HepG2 (cell line): ENCODE results near the gene NXN. TPM values are rescaled to one million over a fixed set of nuclear protein-coding genes. Genes with fewer than 3 reads are reported as not detected.
"Not testable (repeated sequence)": the region's sequence is repeated elsewhere in the genome, so short reads cannot be mapped to it uniquely, and the experiment has no call there.

Source experiments
- ATAC-seq: fragments of 200-7000 bp; cut with Tn5 transposase; 3 replicates; pipeline ENCODE4 v1.9.1; 2020; ENCODE audit warnings: mild to moderate bottlenecking, moderate library complexity
- BruUV-seq: library from RNA; stranded (reverse); fragments of 400-500 nt; replicated peaks from 2 replicates; lab custom pipeline; 2021; lab: Mats Ljungman, UMichigan
- CTCF ChIA-PET: fragments of 300-600 bp; formaldehyde crosslinking; extraction: SDS; loops from one replicate; lab custom pipeline; 2021; ENCODE audit warnings: low total read pairs, inconsistent platforms, low intra/inter-chr PET ratio; lab: Yijun Ruan, JAX
- POLR2A ChIA-PET: fragments of 350-600 bp; sonication (Branson Sonifier 250); formaldehyde crosslinking; loops from one replicate; lab custom pipeline; 2020; ENCODE audit warnings: antibody characterized with exemption, inconsistent platforms; lab: Yijun Ruan, JAX
- DNase-seq: peaks from one replicate; pipeline ENCODE4 v3.0.0-alpha.2; 2015; ENCODE audit warnings: low spot score
- FAIRE-seq: peaks from 3 replicates; lab custom pipeline; 2011; peaks lifted over from hg19 to GRCh38; lab: Jason Lieb, UNC
- H2AFZ ChIP-seq: one replicate; pipeline ENCODE4 v1.6.1; 2011; ENCODE audit warnings: low read length, inconsistent platforms
- H3K27ac ChIP-seq: fragments of 300-600 bp; 3 replicates; pipeline ENCODE4 v1.8.0; 2011; ENCODE audit warnings: mixed run types, mild to moderate bottlenecking, mixed read lengths, low read length, inconsistent platforms; ENCODE audit not compliant: insufficient read depth; ENCODE audit errors: extremely low read length
- H3K27me3 ChIP-seq, 2 experiments: fragments of 200-600 bp in 1 of 2; 2 replicates in 1 of 2; 3 replicates in 1 of 2; pipeline versions ENCODE4 v1.6.0 to v1.8.0; 2011; ENCODE audit warnings: low read length in 2 of 2, mild to moderate bottlenecking in 2 of 2, moderate library complexity in 2 of 2, inconsistent platforms in 1 of 2; ENCODE audit not compliant: insufficient read depth in 2 of 2, control insufficient read depth in 1 of 2
- H3K36me3 ChIP-seq, 2 experiments: fragments of 200-600 bp in 1 of 2; replicated peaks in 1 of 2; 2 replicates in 1 of 2; 3 replicates in 1 of 2; pipeline versions ENCODE4 v1.5.1 to v1.8.0; 2011; ENCODE audit warnings: low read length in 2 of 2, inconsistent platforms in 1 of 2; ENCODE audit not compliant: insufficient read depth in 2 of 2, control insufficient read depth in 1 of 2
- H3K4me1 ChIP-seq: 2 replicates; pipeline ENCODE4 v1.5.1; 2012; ENCODE audit warnings: low read length, inconsistent platforms; ENCODE audit not compliant: insufficient read depth
- H3K4me2 ChIP-seq: 2 replicates; pipeline ENCODE4 v1.6.0; 2011; ENCODE audit warnings: low read depth, low read length, inconsistent platforms
- H3K4me3 ChIP-seq, 3 experiments: fragments of 200-600 bp in 1 of 3; sonication (generic), shearing (Covaris generic) in 1 of 3; replicated peaks in 1 of 3; 2 replicates each; pipeline ENCODE4 v1.5.1; 2011 to 2016; ENCODE audit warnings: low read length in 3 of 3, inconsistent platforms in 2 of 3, low read depth in 2 of 3, mild to moderate bottlenecking in 2 of 3, control low read depth in 1 of 3, mixed read lengths in 1 of 3; ENCODE audit not compliant: insufficient read depth in 1 of 3
- H3K79me2 ChIP-seq: one replicate; pipeline ENCODE4 v1.6.1; 2011; ENCODE audit warnings: low read length, inconsistent platforms; ENCODE audit not compliant: insufficient read depth
- H3K9ac ChIP-seq: 2 replicates; pipeline ENCODE4 v1.6.0; 2011; ENCODE audit warnings: mild to moderate bottlenecking, low read depth, low read length, inconsistent platforms; ENCODE audit not compliant: insufficient read depth
- H3K9me3 ChIP-seq: 2 replicates; pipeline ENCODE4 v1.5.1; 2012; ENCODE audit warnings: mild to moderate bottlenecking, low read length
- H4K20me1 ChIP-seq: 2 replicates; pipeline ENCODE4 v1.6.0; 2011; ENCODE audit warnings: inconsistent platforms, mild to moderate bottlenecking, low read length, moderate library complexity; ENCODE audit not compliant: insufficient read depth
- DNMT1 ChIP-seq: sonication (generic); formaldehyde crosslinking; IDR thresholded peaks from 2 replicates; pipeline ENCODE4 v1.5.1; 2020; ENCODE audit warnings: mild to moderate bottlenecking, missing genetic modification reagents
- EZH2 ChIP-seq: conservative IDR thresholded peaks from 2 replicates; pipeline ENCODE4 v1.6.1; 2012; ENCODE audit warnings: mild to moderate bottlenecking, low read depth, low read length, moderate library complexity
- HOXA9 ChIP-seq: sonication (generic); formaldehyde crosslinking; IDR thresholded peaks from 2 replicates; pipeline ENCODE4 v1.8.1; 2022; ENCODE audit warnings: missing genetic modification reagents, mild to moderate bottlenecking, moderate library complexity, borderline replicate concordance
- JDP2 ChIP-seq: sonication (generic); formaldehyde crosslinking; IDR thresholded peaks from 2 replicates; pipeline ENCODE4 v1.8.1; 2022; ENCODE audit warnings: missing genetic modification reagents, borderline replicate concordance
- TCF7 ChIP-seq: sonication (generic); IDR thresholded peaks from 2 replicates; pipeline ENCODE4 v1.6.1; 2016; ENCODE audit warnings: antibody characterized with exemption, low read depth
- ZMYM3 ChIP-seq: sonication (generic); formaldehyde crosslinking; IDR thresholded peaks from 2 replicates; pipeline ENCODE4 v1.5.1; 2020; ENCODE audit warnings: mild to moderate bottlenecking, missing genetic modification reagents
- ZNF33A ChIP-seq: sonication (generic); formaldehyde crosslinking; IDR thresholded peaks from 2 replicates; pipeline ENCODE4 v1.5.1; 2020; ENCODE audit warnings: missing genetic modification reagents, mild to moderate bottlenecking, moderate library complexity, borderline replicate concordance
- ZNF383 ChIP-seq: sonication (generic); formaldehyde crosslinking; IDR thresholded peaks from 2 replicates; pipeline ENCODE4 v1.4.0; 2020; ENCODE audit warnings: missing genetic modification reagents, mild to moderate bottlenecking, borderline replicate concordance
- WGBS: methylation state at CpG from one replicate; pipeline ENCODE4 v1.1.6; 2017; ENCODE audit warnings: low lambda C conversion rate; 5-methylcytosine and 5-hydroxymethylcytosine counted together
- in situ Hi-C: cut with HindIII; loops from 2 replicates; pipeline ENCODE4 v1.10.0; 2017; ENCODE audit warnings: low pct_unique_long_range_greater_than_20kb; ENCODE audit not compliant: extremely low pct_ligation_motif_present
- intact Hi-C: fragments of 100-400 bp; cut with micrococcal nuclease; formaldehyde crosslinking; loops from one replicate; pipeline ENCODE4 v1.10.0; 2022; ENCODE audit not compliant: unreplicated experiment
- polyA plus RNA-seq, 8 experiments: library from polyadenylated mRNA; depleted of rRNA in 3 of 8; stranded (reverse) in 7 of 8; unstranded in 1 of 8; fragments of >200 nt; fragmentation: Illumina TruSeq in 4 of 8; extraction: Trizol in 4 of 8; gene quantifications; 2 replicates each; pipeline versions ENCODE4 v1.2.1 to v1.2.3, GENCODE V29; 2011 to 2016; ENCODE audit warnings: low read depth in 4 of 8, missing spikeins in 1 of 8, mixed read lengths in 1 of 8; ENCODE audit not compliant: insufficient read depth in 1 of 8
- total RNA-seq, 5 experiments: library from RNA; depleted of rRNA; stranded (reverse); fragments of >200 nt; fragmentation: Illumina TruSeq; extraction: Trizol; gene quantifications; 2 replicates each; pipeline ENCODE4 v1.2.3, GENCODE V29; 2016; ENCODE audit warnings: low read depth in 1 of 5
- TF ChIP-seq, protein P1 (sequence below): sonication (generic); formaldehyde crosslinking; IDR thresholded peaks from 2 replicates; pipeline ENCODE4 v1.4.0; 2020; ENCODE audit warnings: mild to moderate bottlenecking, missing genetic modification reagents
- TF ChIP-seq, protein P2 (sequence below): sonication (generic); formaldehyde crosslinking; IDR thresholded peaks from 2 replicates; pipeline ENCODE4 v1.8.1; 2022; ENCODE audit warnings: low read depth, mild to moderate bottlenecking, missing genetic modification reagents
- TF ChIP-seq, protein P3 (sequence below): sonication (generic); formaldehyde crosslinking; IDR thresholded peaks from 2 replicates; pipeline ENCODE4 v1.5.0; 2020; ENCODE audit warnings: mild to moderate bottlenecking, missing genetic modification reagents

Gene NXN
- total and polyA plus RNA-seq, 2 of the 13 experiments (the other 11 are each of a cell fraction or from before 2014, with no cell fraction given) = 22.2 to 24.3 TPM

DNA sequence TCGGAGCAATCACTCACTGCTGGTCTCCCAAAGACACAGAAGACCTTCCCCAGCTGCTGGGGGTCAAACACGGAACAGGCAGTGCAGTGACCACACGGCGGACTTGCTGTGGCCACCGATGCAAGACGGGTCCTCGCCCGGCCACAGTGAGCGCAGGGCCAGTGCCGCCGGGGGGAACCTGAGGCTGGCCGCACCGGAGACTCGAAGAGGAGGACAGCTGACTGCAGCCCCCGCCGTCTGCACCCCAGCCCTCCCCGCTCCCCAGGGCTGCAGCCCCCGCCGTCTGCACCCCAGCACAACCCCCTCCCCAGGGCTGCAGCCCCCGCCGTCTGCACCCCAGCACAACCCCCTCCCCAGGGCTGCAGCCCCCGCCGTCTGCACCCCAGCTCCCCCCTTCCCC, 173.7 kb downstream of the NXN start:
- intact Hi-C loops, H3K4me3 ChIP-seq, DNase-seq, BruUV-seq, H3K9me3 ChIP-seq, H2AFZ ChIP-seq, FAIRE-seq, in situ Hi-C loops, CTCF ChIA-PET, H3K4me2 ChIP-seq, H3K27ac ChIP-seq, ATAC-seq, H3K9ac ChIP-seq, H3K79me2 ChIP-seq, H4K20me1 ChIP-seq, H3K27me3 ChIP-seq, POLR2A ChIA-PET: not testable (repeated sequence)
- H3K36me3 ChIP-seq = peaks cover 0 to 15% of the 10 kb centered on the region in 2 experiments; a peak in 4 of 5 replicates
- peaks cover 15% of the 10 kb centered on the region for H3K4me1 ChIP-seq
- 98% methylated on average over 14 of the region's 23 CpGs for WGBS

DNA sequence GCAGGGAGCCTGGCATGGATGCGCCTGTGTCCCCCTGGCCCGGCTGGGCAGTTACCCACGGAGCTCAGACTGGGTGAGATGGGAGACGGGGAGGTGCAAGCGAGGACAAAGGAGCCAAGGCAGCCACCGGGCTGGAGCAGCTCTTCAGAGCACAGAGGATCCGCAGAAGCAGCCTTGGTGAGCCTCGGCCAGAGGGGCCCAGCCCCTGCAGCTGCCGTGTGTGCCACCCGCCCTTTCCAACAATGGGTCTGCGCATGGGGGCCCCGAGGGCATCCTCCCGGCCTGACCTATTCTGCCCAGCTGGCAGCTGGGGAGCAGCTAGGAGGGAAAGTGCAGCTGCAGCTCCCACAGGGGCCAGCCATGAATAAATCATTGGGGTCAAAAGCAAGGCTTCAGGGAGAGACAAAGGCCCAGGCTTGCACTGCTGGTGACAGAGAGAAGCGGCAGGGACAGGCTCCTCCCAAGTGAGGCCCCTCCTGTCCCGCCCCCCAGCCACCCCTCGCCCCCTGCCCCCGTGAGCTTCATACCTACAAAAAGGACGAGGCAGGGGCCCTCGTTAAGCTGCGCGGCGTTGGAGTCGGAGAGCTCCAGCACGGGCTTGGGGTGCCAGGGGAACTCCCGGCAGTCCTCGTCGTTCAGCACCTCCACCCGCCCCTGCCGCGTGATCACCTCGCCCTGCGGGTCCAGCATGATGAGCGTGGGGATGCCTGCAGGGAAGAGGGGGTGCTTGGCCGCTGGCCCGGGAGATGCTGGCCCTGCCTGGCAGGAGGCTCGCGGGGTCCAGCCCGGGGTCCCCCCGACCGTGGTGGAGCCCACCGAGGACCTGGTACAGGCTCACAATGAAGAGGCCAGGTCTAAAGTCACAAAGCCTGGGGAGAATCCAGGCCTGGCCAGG, 174.8 kb downstream of the NXN start:
- CTCF ChIA-PET = no interaction called here
- TF ChIP-seq DNMT1 (no peak), ZMYM3 (CRISPR knock-in tag) (no peak), ZNF383 (CRISPR knock-in tag) (no peak), TCF7 (no peak), HOXA9 (CRISPR knock-in tag) (no peak), ZNF33A (CRISPR knock-in tag) (no peak), EZH2 (no peak), JDP2 (CRISPR knock-in tag) (no peak)
- TF ChIP-seq, protein P1, sequence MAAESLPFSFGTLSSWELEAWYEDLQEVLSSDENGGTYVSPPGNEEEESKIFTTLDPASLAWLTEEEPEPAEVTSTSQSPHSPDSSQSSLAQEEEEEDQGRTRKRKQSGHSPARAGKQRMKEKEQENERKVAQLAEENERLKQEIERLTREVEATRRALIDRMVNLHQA = no peak
- TF ChIP-seq, protein P2, sequence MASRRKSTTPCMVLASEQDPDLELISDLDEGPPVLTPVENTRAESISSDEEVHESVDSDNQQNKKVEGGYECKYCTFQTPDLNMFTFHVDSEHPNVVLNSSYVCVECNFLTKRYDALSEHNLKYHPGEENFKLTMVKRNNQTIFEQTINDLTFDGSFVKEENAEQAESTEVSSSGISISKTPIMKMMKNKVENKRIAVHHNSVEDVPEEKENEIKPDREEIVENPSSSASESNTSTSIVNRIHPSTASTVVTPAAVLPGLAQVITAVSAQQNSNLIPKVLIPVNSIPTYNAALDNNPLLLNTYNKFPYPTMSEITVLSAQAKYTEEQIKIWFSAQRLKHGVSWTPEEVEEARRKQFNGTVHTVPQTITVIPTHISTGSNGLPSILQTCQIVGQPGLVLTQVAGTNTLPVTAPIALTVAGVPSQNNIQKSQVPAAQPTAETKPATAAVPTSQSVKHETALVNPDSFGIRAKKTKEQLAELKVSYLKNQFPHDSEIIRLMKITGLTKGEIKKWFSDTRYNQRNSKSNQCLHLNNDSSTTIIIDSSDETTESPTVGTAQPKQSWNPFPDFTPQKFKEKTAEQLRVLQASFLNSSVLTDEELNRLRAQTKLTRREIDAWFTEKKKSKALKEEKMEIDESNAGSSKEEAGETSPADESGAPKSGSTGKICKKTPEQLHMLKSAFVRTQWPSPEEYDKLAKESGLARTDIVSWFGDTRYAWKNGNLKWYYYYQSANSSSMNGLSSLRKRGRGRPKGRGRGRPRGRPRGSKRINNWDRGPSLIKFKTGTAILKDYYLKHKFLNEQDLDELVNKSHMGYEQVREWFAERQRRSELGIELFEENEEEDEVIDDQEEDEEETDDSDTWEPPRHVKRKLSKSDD = no peak
- TF ChIP-seq, protein P3, sequence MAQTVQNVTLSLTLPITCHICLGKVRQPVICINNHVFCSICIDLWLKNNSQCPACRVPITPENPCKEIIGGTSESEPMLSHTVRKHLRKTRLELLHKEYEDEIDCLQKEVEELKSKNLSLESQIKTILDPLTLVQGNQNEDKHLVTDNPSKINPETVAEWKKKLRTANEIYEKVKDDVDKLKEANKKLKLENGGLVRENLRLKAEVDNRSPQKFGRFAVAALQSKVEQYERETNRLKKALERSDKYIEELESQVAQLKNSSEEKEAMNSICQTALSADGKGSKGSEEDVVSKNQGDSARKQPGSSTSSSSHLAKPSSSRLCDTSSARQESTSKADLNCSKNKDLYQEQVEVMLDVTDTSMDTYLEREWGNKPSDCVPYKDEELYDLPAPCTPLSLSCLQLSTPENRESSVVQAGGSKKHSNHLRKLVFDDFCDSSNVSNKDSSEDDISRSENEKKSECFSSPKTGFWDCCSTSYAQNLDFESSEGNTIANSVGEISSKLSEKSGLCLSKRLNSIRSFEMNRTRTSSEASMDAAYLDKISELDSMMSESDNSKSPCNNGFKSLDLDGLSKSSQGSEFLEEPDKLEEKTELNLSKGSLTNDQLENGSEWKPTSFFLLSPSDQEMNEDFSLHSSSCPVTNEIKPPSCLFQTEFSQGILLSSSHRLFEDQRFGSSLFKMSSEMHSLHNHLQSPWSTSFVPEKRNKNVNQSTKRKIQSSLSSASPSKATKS (CRISPR knock-in tag) = no peak

More for the DNA sequence above, 174.8 kb downstream of the NXN start:
- Histone ChIP-seq H3K9me3 (no peaks in the 10 kb centered on the region), H3K79me2 (no peaks in the 10 kb centered on the region), H3K27me3 (no peaks in the 10 kb centered on the region), H3K9ac (no peak overlapping the region), H3K4me3 (no peak overlapping the region), H3K36me3 (peaks cover 1 to 21% of the 10 kb centered on the region in 2 experiments; a peak in 3 of 5 replicates), H3K4me2 (no peak overlapping the region), H3K4me1 (peaks cover 14% of the 10 kb centered on the region), H4K20me1 (no peaks in the 10 kb centered on the region), H2AFZ (no peak overlapping the region), H3K27ac (no peak overlapping the region)
- DNase-seq = no peak
- no TSS peak for BruUV-seq
- intact Hi-C loops (no loop called here), in situ Hi-C loops (no loop called here)
- whole genome bisulfite sequencing = 97% methylated on average over 28 of the region's 41 CpGs
- ATAC-seq = no peak
- FAIRE-seq = no peak
- POLR2A ChIA-PET = no interaction called here
